NCI-H1105 treated with DMSO at 0.1 percent for 48 hours (cell line): ENCODE data around the gene KIF26A.

Source experiments
- DNase-seq: peaks from one replicate; lab custom pipeline; 2025; lab: John Stamatoyannopoulos, UW

KIF26A gene

DNA sequence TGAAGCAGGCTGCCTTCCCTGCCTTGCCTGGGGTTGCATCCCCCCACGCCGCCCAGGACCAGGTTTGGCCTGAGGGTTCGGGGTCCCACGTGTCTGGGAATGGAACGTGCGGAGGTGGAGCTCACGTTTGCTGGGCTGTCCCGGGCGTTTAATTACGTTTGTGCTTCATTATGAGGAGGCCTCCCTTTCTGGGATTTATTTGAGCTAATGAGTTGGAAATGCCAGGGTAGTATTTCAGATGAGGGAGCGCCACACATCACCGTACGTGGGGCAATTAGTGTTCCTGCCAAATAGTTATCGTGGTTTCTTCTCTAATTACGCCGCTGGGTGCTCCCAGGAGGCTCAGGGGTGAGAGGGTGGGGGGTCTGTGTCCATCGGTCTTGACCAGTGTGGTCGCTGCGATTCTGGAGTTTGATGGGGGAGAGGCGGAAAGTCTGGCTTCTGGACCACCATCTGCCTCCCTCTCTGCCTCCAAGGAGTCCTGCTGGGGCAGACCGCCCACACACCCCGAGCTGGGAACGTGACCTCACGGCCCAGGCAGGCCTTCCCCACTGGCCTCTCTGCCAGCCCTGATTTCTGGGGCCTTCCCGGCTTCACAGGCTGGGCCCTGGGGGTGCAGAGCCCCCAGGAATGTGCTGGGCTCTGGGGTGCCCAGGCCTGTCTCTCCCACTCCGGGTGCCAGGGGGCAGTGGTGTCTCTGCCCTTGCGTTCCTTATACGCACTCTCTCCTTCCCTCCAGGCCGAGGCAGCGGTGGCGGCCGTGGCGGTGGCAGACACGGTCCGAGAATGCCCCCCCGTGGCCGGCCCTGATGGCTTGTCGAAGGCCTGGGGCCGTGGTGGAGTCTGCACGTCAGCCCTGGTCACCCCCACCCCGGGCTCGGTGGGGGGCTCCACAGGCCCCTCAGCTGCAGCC lies 18.9 kb downstream of the KIF26A start:
- no peak for DNase-seq

DNA sequence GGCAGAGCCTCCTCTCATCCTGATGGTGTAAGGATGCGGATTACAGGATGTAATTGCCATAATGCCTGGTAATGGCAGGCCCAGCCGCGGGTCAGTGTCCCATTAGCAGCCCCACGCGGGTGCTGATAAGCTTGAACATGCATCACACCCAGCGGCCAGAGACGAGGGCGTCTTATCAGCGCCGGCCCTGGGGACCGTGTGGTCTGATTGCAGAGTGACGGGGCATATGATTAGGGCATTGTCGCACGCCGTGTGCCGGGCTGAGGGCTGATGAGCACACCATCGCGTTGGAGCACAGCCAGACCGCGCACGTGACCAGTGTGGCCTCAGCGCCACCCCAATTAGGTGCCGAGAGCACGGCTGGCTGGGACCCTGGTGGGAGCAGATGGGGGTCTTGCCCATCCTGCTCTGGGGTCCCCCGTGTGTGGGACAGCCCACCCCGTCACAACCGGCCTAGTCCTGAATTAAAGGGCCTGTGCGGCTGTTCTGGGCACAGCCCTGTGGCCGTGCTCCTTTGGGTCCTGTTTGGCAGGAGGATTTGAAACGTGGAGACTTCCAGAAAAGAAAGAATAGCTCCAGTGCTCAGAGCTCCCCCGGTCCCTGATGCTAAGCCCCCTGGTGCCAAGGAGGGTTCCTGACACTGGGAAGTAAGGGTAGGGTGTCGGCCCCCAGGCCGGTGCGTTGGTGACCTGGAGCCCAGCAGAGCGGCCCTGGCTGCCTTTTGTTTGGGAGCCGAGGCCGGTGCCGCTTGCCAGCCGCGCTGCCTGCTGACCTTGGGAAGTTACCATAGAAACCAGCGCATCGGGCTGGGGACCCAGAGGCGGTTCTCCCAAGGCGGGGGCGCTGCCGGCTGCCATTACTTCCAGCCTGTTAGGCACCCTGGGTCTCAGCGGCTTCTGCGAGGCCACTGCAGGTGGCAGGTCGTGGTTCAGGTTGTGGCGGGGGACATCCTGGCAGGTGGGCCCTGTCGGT lies 20.7 kb downstream of the KIF26A start:
- no peak for DNase-seq

DNA sequence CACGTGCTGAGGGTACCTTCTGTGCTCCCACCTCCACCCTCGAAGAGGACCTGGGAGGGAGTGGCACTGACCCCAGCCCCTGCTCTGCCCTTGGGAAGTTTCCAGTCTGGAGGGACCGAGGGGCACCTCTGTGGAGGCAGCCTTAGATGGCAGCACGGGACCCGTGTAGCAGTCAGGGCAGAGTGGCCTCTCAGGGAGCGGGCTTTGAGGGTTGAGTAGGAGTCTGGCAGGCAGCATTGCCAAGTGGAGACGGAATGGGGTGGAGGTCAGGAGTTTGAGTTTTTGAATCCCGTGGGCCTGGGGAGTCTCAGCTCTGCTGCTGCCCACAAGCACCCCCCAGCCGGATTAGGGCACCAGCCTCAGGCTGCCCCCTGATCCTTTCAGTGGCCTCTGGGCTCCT lies 21.6 kb downstream of the KIF26A start:
- DNase-seq: no peak

DNA sequence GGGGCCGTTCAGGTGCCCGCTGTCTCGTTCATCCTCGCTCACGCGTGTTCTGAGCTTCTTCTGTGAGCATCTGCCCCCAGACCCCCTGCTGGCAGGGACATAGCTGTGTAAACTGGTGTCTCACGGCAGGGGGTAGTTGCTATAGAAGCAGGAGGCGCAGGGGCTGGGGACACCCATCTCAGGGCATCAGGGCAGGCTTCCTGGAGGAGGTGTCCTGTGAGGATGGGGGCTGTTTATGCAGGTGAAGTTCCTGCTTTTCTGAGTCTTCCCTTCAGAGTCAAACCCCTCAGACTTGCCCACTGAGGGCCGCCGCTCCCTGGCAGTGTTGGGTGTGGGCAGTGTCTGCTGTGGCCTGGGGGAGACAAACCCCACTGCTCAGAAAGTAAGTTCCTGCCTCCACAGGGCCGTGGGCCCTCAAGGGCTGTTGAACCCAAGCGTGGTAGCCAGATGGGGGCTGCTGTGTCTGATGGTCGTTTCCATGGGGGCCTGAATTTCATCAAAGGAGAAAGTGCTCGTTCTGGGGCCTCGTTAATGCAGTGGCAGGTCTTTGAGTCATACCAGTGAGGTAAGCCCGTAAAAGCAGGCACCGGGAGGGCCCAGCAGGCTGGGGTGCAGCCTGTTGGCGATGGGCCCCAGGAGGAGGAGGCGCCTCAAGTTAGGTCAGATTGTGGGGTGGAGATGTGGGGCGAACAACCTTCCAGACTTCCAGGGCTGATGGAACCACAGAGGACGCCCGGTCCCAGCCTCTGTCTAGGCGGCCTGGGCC lies 23.4 kb downstream of the KIF26A start:
- no peak for DNase-seq

DNA sequence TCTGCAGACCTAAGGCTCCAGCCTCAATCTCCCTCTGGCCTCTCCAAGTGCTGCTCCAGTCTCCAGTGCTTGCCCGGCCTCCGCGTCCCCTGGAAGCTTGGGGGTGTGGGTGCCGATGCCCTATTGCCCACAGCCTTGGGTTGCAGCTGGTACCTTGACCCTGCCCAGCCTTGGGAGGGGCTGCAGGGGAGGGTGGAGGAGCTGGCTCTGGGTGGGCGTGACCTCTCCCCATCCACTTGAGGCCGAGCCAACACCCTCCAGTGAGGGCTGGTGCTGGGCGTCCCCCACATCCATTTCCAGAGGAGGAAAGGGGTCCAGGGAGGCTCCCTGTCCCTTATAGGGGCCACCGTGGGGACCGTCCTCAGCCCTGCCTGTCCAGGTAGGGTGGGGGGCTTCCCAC lies 24.1 kb downstream of the KIF26A start:
- no peak for DNase-seq

DNA sequence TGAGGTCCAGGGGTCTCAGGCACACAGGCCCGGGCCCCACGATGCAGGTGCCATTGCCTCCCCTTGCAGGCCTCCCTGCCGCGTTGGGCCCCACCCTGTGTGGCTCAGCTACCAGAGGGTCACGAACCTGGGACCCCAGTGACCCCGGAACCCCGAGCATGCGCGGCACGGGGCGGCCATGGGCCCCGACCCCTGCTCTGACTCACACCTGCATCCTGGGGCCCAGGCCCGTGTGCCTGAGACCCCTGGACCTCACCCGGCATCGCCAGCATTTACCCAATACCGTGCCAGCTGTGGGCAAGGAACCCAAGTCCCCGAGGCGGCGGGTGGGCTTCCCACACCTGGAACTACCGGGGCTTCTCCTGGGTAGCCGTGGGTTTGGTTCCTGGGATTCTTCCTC lies 25.2 kb downstream of the KIF26A start:
- DNase-seq: no peak

DNA sequence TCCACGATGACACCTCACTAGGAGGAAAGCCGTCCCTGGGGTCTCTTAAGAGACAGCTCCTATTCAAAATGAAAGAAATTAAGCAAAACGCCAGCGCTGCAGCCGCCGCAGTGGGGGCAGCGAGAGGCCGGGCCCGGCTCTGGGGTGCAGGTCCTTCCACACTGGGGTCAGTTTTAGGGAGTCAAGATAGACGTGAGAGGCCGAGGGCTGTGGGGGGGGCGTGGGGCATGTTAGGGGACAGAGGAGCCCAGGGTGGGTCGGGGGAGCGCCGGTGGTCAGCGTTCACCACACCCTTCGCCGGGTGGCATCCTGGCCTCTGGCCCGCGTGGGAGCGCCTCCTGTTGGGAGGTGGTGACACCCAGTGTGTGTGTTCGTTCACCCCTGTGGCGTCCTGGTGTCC lies 25.7 kb downstream of the KIF26A start:
- DNase-seq: no peak

DNA sequence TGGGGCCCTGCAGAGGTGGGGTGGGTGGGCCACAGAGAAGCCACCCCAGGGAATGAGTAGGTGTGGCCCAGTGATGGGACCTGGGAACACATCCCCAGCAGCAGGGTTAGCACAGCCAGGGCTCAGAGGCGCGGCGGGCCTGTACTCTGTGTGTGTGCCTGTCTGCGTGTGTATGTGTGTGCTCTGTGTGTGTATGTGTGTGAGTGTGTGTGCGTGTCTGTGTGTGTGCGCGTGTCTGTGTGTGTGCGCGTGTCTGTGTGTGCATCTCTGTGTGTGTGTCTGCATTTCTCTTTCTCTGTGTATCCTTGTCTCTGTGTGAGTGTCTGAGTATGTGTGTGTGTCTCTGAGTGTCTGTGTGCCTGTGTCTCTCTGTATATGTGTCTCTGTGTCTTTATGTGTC lies 26.1 kb downstream of the KIF26A start:
- DNase-seq: no peak

DNA sequence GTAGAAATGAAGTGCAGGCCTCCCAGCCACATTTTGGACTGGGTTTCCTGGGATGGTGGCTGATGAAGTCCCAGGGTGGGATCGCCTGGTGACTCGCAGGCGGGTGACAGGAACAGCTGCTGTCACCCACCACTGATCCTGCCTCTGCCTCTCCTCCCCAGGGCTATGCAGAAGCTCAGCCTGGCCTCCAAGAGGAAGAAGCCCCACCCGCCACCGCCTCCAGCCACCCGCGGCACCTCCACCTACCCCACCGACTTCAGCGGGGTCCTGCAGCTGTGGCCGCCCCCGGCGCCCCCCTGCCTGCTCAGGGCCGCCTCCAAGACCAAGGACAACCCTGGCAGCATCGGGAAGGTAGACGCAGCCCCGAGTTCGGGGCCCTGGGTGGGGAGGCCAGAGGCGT lies 28.3 kb downstream of the KIF26A start:
- no peak for DNase-seq

DNA sequence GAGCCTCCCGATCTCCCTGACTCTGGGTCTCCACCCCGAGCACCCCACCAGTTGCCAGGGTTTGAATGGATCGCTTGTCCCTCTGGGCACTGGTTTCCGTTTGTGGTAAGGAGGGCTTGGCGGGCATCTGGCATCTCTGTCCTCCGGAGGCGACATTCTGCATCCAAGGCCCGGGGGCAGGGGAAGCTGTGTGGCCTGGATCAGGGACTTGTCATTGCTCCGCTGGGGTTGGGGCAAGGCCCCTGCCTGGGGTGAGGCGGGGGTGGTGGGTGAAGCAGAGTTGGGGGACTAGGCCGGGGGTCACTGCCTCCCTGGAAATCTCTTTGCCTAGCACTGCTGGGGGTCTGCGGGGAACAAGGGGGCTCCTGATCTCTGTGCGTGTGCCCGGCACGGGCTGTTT lies 30.2 kb downstream of the KIF26A start:
- DNase-seq: no peak

DNA sequence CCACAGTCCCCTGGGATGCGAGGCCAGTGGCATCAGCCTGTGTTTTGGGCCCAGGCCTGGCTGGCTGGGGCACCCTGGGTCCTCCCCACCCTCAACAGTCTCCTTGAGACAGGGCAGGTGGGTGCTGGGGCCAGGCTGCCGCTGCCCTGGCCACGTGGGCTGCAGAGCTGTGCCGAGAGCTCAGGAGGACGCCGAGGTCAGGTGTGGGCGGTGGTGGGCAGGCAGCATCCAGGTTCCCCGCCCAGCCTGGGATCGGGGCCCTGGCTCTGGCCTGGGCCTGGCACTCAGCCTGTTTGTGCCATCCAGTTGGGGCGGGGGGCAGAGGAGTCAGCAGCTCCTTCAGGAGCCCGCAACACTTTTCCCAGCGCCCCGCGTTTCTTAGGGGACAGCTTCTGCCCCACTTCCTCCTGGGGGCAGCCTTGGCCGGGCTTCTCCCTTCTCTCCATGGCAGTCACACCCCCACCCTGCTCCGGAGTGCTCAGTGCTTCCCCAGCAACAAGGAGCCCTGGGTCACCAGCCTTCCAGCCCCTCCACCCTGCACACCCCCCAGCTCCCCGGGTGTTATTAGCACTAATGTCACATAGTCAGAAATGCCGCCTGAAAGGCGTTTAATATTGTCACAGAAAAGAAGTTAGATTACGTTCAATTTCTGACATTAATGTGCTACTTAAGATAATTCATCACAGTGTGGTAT lies 30.8 kb downstream of the KIF26A start:
- DNase-seq: no peak

DNA sequence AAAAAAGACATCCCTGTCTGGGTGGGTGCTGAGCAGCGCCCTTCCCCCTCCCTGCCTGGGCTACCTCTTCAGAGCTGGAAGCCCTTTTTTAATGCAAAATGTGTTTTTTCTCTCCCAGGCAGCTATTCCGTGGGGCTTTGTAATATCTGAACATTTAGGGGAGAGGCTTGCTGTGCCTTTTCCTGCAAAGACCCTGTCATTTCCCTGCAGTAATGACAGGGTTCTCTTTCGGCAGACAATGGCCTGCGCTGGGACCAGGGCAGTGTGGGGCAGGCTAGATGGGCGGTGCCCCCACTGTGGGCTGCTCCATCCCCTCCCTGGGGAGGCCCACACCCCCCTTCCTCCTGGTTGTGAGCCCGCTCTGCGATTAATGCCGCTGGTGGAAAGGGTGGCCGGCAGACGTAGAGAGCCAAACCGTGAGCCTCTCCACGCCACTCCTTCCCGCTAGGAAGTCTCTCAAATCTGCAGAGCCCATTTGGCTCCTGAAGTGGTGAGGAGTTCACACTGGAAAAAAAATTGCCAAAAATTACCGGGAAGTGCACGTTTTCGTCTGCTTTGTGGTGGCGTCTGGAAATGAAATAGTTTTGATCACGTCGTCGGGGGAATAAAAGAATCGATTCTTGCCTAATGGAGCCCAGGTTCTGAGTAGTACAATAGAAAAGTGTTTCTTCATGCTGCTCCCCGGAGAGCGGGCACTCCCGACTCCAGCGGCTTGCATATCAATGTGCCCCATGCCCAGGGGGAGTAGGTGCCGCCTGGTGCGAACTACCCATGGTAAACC lies 31.5 kb downstream of the KIF26A start:
- no peak for DNase-seq

DNA sequence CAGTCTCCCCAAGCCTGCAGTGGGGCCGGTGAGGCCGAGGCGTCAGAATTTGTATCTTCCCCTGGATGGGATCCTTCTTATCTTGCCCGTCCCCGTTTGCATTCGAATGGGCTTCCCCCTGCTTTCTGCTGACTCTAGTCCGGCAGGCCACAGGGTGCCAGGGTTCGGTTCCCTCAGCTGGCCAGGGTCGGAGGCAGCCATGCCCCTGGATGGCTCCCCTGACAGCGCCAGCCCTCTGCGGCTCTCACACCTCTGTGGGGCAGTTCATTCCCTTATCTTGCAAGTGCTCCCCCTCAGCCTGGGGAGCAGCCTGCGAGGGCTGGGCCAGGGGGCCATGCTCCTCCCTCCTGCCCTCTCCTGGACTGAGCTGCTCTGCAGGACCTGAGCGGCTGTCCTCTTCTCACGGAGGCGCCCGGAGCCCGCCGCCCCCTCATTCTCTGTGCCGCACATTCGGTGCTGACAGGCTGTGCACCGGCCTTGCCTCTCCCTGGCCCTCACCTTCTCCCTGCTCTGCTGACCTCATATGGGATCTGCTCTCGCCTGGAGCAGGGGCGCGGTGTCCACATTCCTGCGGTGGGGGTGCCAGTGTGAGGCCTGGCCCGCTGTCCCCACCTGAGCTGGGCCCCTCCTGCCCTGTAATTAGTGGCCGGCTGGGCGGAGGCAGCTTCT lies 32.8 kb downstream of the KIF26A start:
- DNase-seq: no peak

DNA sequence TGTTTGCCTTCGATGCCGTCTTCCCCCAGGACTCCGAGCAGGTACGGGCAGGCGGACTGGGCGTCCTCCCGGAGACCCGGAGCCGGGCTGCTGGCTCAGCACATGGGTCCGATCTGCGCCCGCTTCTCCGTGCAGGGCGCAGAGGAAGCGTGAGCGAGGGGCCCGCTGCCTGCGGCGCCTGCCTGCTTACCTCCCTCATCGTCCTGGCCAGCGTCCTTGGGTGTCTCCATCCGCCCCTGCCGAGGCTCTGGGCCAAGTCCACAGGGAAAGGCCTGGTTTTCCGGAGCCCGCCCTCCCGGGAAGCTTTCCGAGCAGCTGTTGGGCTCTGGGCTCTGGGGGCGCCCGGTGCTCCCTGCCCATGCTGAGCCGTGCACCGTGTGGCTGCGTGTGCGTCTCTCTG lies 33.5 kb downstream of the KIF26A start:
- no peak for DNase-seq

DNA sequence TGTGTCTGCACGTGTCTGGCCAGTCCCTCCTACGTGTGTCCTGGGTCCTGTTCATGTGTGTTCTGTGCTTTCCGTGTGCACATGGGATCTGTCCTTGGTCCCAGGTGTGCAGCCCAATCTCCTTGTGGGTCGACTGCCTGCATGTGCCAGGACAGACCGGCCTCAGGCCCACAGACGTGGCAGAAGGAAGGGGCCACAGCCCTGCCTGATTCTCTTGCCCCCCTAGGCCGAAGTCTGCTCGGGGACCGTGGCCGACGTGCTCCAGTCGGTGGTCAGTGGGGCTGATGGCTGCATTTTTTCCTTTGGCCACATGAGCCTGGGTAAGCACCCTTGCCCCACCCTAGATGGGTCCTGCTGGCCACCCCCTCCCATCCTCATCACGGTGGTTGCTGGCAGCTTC lies 34.0 kb downstream of the KIF26A start:
- no peak for DNase-seq

DNA sequence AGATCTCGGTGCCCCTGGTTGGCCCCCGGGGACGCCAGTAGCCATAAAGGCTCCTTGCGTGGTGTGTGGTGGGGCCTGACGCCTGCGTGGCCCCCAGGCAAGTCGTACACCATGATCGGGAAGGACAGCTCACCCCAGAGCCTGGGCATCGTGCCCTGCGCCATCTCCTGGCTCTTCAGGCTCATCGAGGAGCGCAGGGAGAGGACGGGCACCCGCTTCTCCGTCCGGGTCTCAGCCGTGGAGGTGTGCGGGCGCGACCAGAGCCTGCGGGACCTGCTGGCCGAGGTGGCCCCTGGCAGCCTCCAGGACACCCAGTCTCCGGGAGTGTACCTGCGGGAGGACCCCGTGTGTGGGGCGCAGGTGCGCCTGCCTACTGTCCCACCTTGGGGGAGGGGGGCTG lies 34.5 kb downstream of the KIF26A start:
- no peak for DNase-seq

DNA sequence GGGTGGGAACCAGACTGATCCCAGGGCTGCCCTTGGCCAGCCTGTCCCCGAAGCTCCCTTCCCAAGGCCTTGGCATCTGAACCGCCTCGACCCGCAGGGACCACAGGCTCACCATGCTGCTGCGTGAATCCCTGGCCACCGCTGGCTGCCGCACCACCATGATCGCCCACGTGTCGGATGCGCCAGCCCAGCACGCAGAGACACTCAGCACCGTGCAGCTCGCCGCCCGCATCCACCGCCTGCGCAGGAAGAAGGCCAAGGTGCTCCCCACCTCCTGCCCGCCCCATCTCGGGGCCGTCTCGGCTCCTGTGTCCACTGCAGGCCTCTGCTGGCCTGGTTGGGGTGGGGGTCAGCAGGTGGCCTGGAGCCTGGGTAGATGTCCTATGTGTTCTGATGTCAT lies 35.7 kb downstream of the KIF26A start:
- DNase-seq: no peak

DNA sequence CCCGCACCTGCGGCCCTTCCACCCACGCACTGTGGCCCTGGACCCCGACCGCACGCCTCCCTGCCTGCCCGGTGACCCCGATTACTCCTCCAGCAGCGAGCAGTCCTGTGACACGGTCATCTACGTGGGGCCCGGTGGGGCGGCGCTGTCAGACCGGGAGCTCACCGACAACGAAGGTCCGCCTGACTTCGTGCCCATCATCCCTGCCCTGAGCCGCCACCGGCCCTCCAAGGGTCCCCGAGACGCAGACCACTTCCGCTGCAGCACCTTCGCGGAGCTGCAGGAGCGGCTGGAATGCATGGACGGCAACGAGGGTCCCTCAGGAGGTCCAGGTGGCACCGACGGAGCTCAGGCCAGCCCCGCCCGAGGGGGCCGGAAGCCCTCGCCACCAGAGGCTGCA lies 36.7 kb downstream of the KIF26A start:
- no peak for DNase-seq

DNA sequence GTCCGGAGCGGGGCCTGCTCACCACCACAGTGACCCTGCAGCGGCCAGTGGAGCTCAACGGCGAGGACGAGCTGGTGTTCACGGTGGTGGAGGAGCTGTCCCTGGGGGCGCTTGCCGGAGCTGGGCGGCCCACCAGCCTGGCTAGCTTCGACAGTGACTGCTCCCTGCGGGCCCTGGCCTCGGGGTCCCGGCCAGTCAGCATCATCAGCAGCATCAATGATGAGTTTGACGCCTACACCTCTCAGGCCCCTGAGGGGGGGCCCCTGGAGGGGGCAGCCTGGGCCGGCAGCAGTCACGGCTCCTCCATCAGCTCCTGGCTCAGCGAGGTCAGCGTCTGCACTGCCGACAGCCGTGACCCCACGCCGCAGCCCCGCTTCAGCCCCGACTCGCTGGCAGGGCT lies 37.4 kb downstream of the KIF26A start:
- DNase-seq: no peak

DNA sequence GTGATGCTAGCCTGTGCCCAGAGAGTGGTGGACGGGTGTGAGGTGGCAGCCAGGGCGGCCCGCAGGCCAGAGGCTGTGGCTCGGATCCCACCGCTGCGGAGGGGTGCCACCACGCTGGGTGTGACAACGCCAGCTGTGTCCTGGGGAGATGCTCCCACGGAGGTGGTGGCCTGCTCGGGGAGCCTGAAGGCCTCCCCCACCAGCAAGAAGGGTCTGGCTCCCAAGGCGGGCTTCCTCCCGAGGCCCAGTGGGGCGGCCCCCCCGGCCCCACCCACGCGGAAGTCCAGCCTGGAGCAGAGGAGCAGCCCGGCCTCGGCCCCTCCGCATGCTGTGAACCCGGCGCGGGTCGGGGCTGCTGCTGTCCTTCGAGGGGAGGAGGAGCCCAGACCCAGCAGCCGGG lies 38.2 kb downstream of the KIF26A start:
- no peak for DNase-seq
